8988T (cell line): ENCODE measurements around the gene ADAMTSL1.

Source experiments
- DNase-seq: peaks from one replicate; pipeline ENCODE4 v3.0.0; 2011

The ADAMTSL1 gene

DNA sequence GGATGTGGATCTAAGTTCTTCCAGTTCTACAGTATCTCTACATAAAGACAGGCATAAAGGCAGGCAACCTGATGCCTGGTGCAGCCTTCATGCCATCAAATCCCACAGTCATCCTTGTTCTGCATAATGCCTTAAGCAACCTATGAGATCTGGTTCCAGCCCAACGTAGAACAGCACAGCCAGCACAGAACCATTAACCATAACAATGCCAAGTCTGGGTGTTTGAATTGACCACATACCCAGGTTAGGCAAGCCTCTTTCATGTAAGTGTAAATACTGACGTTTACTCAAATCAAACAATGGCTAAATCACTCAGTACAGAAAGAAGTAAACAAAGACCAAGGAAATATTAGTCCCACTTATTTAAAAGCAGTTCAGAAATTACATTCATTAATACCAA, 195.0 kb downstream of the ADAMTSL1 start:
- no peak for DNase-seq

DNA sequence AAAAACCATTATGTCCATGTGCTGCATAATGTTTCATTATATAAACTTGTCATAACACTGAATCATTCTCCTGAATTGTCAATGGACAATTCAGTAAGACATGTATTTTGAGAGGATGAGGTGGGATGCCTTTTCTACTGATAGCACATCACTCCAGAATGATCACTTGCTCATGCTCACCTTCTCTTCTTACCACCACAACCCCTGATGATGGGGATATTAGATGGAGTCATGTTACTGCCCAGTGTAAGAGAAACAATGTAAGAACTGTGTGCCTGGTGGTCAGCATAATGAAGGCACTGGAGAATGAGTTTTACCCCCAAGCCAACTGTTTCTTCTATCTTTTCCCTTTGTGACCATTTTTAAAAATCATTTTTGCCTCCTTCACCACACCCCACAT, 198.8 kb downstream of the ADAMTSL1 start:
- no peak for DNase-seq

DNA sequence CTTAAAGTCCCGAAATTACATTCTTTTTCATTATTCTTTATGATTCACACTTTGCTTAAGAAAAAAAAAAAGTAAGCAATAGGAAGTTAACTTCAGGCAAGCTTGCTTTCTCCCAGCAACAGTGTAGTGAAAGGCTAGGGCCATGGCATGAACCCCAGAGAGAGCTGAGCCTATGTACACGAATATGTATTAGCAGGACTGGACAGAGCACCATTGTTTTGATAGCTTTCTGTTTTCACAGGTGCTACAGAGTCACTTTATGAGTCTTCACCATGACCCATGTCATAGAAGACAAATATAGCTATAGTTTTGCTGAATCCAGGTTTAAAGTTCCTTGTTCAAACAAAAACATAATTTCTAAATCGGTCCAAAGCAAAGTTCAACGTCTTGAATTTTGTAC, 199.2 kb downstream of the ADAMTSL1 start:
- no peak for DNase-seq

DNA sequence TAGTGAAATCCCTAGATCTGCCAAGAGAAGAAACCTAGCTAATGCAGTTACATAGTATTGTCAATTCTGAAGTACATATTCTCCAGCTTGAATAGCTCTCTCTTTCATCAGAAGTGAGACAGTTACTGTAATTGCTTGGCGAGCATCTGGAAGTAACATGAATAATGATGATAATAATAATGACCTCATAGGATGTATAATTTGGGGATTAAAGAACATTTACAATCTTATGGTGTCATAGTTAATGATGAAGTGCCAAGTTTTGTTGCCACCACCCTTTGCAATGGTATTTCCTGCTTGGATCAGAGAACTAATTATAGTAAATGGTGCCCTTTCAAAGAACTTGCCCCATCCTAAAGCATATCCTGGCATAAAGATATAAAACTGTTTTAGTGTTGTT, 201.4 kb downstream of the ADAMTSL1 start:
- no peak for DNase-seq

DNA sequence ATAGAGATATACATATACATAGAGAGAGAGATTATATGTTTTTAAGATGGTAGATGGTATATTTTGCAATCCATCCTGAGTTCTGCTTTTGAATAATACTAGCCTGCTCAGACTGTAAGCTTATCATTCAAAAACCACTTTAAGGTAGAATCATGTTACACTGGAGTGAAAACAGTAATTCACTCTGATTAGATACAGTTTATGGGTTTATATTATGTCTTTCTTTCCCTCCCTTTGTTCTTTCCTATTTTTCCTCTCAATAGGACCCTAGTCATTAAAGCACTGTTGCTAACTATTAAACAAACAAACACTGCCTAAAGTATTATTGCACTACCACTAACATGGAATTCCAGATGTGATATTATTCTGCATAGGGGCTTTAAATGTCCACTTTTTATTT, 202.0 kb downstream of the ADAMTSL1 start:
- DNase-seq: no peak

DNA sequence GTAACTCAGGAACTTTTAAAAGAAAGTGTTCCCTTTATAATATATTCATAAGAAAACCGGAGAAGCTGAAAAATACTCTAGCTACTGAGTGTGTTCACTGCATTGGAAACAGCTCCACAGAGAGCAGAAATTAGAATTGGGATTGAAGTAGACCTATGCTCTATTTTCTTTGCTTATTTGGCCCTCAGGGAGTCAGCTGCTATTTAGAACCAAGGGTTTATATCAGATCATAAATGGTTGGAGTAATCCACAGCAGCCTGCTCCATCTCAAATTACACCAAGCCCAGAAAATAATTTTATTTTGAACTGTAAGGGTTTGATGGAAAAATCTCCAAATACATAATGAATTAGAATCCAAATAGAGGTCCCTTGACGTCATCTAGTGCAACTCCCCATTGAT, 202.6 kb downstream of the ADAMTSL1 start:
- no peak for DNase-seq

DNA sequence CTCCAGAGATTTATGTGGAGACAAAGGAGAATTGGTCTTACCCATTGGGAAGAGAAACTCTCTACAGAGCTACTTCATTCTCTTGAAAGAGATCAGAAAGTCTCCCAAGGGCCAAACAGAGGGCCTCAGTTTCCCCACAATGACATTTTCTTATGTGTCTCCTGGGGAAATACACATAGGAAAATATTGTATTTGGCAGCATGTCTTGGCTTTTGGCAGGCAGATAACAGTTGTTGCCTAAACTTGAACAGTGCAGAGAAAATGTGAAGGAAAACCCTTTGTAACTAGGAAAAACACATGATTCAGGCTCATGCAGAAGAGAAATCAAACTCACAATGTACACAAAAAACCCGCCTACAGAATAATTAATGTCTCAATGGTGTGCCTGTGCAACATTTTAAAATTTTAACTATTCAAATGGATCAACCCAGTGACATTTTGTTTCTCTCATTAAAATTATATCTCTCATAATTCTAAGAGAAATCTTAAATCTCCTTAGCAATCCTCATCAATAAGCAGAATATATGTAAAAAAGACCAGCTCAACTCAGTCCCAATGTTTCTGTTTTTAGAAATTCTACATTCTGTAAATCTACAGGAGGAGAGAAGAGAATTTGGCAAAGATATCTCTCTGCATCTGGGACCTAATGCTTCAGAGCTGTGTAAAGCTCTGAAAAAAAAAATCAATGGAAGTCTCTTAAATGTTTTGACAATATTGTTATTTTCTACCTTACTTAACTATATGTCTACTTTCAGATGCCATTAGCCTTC, 205.1 kb downstream of the ADAMTSL1 start:
- no peak for DNase-seq

- no peak for DNase-seq
These were observed 209.0 kb downstream of the ADAMTSL1 start for GRCh38 chr9:18682907-18683306.

- no peak for DNase-seq
These were observed 209.4 kb downstream of the ADAMTSL1 start for GRCh38 chr9:18683312-18683711.

- DNase-seq: no peak
These were observed 209.9 kb downstream of the ADAMTSL1 start for GRCh38 chr9:18683851-18684250.

DNA sequence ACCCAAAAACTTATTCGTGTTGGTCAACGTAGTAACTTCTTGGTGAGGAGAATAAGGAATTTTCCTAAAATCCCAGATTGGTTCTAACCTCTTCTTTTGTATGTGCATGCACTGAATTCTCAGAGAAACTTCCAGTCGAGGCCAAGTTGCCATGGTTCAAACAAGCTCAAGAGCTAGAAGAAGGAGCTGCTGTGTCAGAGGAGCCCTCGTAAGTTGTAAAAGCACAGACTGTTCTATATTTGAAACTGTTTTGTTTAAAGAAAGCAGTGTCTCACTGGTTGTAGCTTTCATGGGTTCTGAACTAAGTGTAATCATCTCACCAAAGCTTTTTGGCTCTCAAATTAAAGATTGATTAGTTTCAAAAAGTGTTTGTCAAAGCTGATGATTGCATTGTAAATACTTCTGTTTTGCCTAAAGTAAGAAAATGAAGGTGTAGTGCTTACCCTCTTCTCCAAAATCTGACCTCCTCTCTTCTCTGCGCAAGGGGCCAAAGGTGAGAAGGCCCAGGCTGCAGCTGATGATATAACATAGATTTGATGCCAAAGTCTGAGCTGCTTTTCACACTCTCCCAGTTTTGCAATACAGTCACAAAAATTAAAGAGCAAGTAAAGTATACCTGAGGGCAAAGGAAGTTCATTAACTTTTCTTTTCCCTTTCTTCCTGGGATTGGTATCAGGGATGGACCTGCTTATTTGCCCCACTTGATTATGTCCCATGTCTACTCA, 210.8 kb downstream of the ADAMTSL1 start:
- DNase-seq: no peak

- DNase-seq: no peak
These were observed 214.9 kb downstream of the ADAMTSL1 start for GRCh38 chr9:18688581-18689565.

- DNase-seq: no peak
These were observed 216.0 kb downstream of the ADAMTSL1 start for GRCh38 chr9:18689921-18690320.

DNA sequence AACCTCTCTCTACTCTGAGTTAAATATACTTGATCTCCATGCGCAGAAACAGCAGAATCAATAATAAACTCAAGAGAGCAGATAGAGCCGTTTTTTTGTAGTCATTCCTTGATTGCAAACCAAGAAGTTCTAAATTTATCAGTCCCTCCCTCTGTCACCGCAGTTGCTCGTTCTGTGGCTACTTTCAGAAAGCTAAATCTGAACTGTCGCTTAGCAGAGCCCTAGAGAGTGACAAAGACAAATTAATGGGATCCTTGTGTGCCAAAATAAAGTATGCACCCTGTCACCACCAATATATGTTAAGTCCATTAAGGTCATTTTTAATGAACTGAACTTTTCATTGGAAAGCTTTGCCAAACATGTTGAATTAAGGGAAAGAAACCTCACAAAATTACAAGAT, 218.3 kb downstream of the ADAMTSL1 start:
- DNase-seq: no peak

GRCh38 chr9:18692962-18693361, 219.0 kb downstream of the ADAMTSL1 start:
- no peak for DNase-seq

DNA sequence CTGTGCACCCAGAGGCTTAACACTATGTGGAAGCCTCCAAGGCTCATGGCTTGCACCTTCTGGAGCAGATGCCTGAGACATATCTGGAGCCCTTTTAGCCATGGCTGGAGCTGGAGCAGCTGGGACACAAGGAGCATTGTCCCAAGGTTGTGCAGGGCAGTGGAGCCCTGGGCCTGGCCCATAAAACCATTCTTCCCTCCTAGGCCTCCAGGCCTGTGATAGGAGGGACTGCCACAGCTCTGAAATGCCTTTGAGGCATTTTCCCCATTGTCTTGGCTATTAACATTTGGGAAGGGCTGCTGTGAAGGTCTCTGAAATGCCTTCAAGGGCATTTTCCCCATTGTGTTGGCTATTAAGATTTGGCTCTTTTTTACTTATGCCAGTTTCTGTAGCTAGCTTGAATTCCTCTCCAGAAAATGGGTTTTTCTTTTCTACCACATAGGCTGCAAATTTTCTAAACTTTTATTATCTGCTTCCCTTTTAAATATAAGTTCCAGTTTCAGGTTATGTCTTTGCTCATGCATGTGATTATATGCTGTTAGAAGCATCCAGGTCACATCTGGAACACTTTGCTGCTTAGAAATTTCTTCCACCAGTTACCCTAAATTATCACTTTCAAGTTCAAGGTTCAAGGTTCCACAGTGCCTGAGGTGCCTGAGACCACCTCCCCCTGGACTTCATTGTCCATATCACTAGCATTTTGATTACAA, 221.2 kb downstream of the ADAMTSL1 start:
- DNase-seq: no peak

- DNase-seq: no peak
These were observed 225.0 kb downstream of the ADAMTSL1 start for GRCh38 chr9:18698992-18699391.

DNA sequence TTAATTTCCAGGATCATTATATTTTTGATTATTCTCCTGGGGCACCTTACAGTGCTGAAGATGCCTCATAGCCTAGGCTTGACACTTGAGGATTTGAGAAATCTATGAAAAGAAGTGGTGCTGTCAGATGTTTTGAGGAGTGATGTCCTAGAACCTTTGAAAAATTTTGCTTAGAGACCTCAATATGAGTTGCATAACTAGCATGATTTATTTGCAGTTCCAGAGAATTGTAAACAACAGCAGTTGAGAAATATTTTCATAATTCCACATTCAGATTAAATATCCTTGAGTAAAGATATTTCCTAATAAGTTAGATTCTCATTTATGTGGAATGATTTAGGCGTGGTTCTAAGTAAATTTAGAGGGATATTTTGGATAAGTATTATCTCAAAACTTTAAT, 225.8 kb downstream of the ADAMTSL1 start:
- no peak for DNase-seq

GRCh38 chr9:18700714-18701113, 226.8 kb downstream of the ADAMTSL1 start:
- DNase-seq: no peak

DNA sequence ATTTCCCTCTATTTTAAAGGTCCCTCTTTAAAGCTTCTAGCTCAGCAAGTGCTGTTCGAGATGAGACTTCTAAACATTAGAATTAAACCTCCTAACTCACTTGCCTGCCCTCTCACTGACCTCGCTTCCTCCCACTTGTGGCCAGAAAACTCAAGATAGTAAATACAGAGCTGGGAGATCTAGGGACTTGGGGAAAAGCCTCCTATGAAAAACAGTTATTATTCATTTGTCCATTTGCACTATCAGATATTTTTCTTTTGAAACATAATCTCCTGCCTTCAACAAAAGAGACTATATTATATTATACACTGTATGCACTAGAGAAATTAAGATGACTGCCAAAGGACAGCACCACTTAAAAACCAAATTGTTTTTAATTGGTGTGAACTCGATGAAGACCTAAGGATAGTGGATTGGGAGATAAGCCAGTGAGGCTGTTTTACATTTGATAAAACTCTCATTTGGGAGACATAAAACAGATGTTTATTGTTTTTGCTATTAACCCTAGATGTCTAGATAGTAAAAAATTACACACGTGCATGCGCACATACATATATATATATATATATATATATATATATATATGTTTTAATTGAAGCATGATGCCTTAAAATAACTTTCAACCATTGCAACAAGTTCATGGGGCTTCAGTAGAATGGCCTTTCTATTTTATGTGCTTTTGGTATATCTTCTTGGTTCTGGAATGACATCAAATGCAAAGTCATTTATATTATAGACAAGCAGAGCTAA, 229.4 kb downstream of the ADAMTSL1 start:
- no peak for DNase-seq

- DNase-seq: no peak
These were observed 230.0 kb downstream of the ADAMTSL1 start for GRCh38 chr9:18703901-18704379.
